NCI-H2107 (cell line): ENCODE measurements around the gene TNPO3.
"Not testable (repeated sequence)": the region's sequence is repeated elsewhere in the genome, so short reads cannot be mapped to it uniquely, and the experiment has no call there.

Source experiments
- DNase-seq: peaks from one replicate; lab custom pipeline; 2025; lab: John Stamatoyannopoulos, UW

TNPO3 gene

DNA sequence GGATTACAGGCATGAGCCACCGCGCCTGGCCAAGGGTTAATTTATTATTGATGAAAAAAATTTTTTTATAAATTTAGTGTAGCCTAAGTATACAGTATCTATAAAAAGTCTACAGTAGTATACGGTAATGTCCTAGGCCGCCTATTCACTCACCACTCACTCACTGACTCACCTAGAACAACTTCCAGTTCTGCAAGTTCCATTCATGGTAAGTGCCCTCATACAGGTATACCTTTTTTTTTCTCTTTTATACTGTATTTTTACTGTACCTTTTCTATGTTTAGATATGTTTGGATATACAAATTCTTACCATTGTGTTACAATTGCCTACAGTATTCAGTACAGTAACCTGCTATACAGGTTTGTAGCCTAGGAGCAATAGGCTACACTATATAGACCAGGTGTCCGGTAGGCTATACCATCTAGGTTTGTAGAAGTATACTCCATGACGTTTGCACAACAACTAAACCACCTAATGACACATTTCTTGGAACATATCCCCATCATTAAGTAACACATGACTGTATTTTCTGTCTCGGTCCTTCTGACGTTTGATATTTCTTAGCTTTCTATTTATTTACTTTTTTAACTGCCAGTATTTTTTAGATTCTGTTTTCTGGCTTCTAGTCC lies 93.8 kb downstream of the TNPO3 start:
- DNase-seq, result no peak

DNA sequence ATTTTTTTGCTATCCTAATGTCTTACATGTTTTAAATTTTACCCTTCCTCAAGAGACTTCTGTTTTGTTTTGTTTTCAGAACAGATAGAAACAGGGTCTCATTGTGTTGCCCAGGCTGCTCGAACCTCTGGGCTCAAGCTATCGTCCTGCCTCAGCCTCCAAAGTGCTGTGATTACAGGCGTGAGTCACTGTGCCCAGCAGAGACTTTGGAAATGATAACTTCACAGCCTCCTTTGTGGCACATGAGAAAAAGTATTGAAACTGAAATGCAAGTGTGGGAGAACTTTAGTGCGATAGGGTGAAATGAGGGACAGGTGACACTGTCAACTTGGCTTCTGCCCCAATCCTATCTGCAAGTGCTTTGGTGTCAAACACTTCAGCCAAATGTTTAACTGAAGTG lies 95.6 kb downstream of the TNPO3 start:
- DNase-seq, result no peak

- no peak for DNase-seq
Measured at GRCh38 chr7:128955981-128956380, 98.9 kb downstream of the TNPO3 start.

DNA sequence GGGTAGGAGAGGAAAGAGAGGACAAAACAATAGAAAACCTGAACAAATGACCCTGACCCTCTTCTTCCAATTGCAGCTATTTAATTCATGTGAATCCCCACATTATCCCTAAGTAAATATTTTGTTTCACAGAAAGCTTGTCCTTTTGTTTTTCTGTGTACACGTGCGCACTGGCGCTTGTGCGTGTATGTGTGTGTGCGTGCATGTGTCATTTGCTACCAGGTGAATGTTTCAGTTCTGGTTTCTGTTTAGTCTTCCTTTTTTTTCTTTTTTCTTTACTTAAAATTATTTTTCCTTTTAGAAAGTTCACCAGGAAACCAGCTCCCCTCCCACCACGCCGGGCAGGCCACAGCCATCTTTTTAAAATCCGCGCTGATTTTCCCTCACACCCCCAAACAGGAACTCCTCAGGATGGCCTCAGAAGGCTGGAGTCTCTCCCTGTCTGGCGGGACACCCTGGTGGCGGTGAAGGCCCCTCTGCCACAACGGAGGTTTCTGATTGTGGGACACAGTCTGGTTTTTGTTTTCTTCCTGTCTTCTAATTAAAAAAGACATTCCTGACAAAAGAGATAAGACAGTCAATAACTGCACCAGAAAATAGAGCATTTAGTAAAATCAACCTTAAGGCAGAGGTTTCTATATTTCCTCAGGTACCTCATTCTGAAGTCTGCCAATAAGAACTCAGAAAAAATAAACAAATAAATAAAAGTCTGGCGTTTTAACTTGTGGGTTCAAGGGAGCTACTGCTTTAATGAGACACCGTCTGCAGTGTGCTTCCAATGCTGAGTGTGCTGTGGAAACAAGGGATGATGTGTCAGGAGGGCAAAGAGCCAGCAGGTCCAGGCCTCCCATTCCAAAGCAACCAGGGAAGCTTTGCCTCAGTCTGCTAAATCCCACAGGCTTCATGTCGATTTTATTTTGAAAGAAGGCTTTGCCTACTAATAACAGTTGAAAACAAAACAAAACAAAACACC lies 99.8 kb downstream of the TNPO3 start:
- no peak for DNase-seq

- no peak for DNase-seq
Measured at GRCh38 chr7:128954150-128954549, 100.8 kb downstream of the TNPO3 start.

- DNase-seq, result no peak
Measured at GRCh38 chr7:128951296-128951695, 103.6 kb downstream of the TNPO3 start.

DNA sequence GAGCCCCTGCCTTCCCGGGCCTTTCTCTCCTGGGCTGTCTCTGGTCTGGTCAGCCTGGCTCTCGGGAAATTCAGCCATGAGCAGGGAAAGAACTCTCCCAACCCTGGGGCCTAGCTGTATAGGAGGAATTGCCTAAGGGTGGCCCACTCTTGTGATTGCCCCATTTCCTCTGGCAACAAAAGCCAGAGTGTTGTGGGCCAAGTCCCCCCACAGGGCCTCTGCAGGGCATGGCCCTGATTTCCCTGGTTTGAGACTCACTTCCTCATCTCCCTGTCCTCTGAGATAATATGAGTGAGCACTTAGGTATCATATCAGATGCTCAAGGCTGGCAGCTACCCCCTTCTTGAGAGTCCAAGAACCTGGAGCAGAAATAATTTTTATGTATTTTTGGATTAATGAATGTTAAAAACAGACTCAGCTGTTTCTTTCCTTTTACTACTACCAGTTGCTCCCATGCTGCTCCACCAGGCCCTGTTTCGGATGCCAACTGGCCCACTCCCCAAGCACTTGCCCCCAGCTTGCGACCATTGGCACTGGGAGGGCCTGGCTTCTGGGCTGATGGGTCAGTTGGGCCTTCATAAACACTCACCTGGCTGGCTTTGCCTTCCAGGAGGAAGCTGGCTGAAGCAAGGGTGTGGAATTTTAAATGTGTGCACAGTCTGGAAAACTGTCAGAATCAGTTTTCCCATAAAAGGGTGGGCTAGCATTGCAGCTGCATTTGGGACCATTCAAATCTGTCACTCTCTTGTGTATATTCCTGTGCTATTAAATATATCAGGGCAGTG lies 105.7 kb downstream of the TNPO3 start:
- no peak for DNase-seq

- no peak for DNase-seq
Measured at GRCh38 chr7:128948312-128948973, 106.5 kb downstream of the TNPO3 start.

DNA sequence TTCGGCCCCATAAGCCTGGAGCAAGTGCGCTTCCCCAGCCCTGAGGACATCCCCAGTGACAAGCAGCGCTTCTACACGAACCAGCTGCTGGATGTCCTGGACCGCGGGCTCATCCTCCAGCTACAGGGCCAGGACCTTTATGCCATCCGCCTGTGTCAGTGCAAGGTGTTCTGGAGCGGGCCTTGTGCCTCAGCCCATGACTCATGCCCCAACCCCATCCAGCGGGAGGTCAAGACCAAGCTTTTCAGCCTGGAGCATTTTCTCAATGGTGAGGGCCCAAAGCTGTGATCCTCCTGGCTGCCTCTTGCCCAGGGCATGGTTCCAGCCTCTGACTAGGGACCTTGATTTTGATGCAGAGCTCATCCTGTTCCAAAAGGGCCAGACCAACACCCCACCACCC lies 107.1 kb downstream of the TNPO3 start:
- no peak for DNase-seq

- DNase-seq, result no peak
Measured at GRCh38 chr7:128946936-128947830, 107.7 kb downstream of the TNPO3 start.

- no peak for DNase-seq
Measured at GRCh38 chr7:128945668-128946366, 109.1 kb downstream of the TNPO3 start.

- no peak for DNase-seq
Measured at GRCh38 chr7:128944487-128945236, 110.2 kb downstream of the TNPO3 start.

- not testable (repeated sequence) for DNase-seq
Measured at GRCh38 chr7:128943251-128943650, 111.7 kb downstream of the TNPO3 start.

GRCh38 chr7:128941946-128942526 lies 112.9 kb downstream of the TNPO3 start:
- no peak for DNase-seq

DNA sequence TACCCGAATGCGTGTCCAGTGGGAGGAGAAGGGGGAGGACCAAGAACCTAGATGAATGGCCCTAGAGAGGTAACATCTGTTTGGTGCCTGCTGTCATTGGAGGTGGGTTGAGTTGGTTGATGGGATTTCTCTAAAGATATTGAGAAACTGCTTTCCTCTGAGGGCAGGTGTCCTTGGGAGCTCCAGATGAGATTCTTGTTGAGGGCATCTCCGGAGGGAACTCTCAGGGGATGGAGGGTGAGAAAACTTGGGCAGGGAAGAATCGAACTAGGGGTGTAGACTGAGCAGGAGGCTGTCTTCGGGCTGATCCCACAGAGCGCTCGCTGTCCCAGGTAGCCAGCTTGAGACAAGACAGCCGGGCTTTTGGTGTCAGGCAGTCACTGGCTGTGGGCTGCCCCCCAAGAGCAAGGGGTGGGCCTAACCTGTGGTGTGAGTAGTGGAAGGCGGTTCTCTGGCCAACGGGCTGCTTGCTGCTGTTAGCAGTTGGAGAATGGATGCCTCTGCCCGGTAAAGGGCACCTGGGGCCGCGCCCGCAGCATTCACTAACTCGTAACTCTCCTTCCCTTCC lies 113.5 kb downstream of the TNPO3 start:
- no peak for DNase-seq

DNA sequence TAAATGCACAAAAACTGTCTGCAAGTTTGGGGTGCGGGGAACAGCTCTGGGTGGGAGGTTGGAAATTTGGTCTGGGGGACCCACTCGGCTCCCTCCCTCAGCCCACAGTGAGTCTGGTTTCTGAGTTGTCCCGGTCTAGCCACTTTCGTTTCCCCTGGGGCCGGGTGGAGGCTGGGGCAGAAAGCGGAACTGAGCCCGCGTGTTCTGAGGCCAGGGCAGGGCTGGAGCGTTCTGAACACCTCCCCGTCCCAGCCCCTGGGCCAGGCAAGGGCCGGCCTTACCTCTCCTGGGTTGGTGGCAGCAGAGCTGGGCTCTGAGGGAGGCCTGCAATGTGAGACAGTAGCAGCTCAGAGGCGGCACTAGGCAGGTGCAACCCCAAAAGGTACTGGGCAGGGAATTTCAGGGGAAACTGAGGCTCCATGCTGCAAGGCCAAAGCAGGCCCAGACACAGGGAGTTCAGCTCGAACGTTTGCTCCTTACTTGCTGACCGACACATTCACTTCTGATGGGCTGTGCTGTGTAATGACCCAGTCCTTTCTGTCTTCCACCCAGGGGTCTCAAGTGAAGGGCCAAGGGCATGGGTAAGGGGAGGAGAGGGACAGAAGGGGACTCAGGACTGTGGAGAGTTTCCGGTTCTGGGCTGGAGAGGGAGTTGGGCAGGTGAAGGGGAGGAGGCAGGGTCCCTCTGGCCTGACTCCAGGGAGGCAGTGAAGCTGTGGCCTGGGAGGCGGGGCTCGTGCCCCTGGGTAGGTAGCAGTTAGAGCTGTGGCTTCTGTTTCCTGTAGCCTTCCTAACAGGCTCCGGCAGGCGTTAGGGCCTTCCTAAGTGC lies 114.2 kb downstream of the TNPO3 start:
- DNase-seq, result no peak

DNA sequence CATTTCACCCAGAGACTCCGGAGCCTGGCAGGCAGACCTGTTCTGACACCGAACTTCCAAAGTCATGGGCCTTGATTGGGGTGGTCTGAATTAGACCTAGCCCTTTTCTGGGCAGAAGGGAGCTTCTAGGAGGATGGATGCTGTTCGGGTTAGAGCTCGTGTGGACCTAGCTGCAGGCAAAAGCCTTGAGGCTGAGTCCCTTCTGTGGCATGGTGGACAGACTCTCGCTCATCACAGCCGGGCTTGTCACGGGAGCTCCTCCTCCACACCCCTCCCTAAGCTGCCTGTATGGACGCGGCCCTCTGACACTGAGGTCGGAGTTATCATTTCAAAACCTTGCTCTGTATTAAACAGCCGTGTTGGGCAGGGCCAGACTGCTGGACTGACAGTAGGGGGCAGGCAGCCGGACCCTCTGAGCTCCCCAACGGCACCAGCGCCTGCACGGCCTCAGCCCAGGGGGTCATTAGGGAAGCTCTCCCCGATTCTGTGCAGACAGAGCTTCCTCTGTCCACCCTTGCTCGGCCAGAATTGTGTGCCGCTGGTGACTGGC lies 115.0 kb downstream of the TNPO3 start:
- DNase-seq, result no peak
